ENCODE measurements around the gene ERGIC1.

The ERGIC1 gene

DNA sequence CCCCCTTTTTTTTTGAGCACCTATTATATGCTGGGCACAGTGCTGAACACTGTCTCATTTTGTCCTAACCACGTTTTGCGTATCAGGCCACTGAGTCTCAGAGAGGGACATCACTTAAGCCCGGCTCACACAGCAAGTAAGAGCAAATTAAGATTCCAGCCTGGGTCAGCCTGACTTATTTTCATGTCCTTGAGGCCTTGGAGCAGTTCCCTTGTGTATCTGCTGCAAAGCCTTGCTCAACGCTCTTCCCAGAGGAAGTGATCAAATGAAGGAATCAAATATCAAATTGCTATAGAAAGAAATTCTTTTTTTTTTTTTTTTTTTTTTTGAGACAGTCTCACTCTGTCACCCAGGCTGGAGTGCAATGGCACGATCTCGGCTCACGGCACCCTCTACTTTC is 30.7 kb downstream of the ERGIC1 start:
- no peak for DNase-seq (ENCODE audit: low spot score)

DNA sequence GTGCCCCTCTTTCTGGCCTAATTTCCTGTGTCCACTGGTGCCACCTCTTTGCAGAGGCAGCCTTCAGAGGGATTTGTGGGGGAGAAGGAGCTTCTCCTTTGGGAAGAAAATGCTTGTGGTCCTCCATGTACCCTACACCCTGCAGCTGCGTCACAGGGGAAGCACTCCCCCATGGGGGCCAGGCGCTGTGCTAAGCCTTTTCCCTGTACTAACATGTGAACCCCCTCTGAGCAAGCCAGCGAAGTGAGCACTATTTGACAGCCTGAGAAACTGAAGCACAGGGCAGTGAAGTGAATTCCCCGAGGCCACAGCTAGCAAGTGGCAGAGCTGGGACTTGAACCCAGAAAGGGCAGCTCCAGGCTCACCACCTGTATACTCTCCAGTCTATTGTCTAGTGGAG is 32.3 kb downstream of the ERGIC1 start:
- no peak for DNase-seq (ENCODE audit: low spot score)

- no peak for DNase-seq (ENCODE audit: low spot score)
These were observed 33.0 kb downstream of the ERGIC1 start for GRCh38 chr5:172866802-172867748.

- DNase-seq (ENCODE audit: low spot score), result no peak
These were observed 33.8 kb downstream of the ERGIC1 start for GRCh38 chr5:172867761-172868435.

- DNase-seq (ENCODE audit: low spot score), result no peak
These were observed 34.4 kb downstream of the ERGIC1 start for GRCh38 chr5:172868436-172868923.

- no peak for DNase-seq (ENCODE audit: low spot score)
These were observed 35.0 kb downstream of the ERGIC1 start for GRCh38 chr5:172868924-172869591.

GRCh38 chr5:172869691-172870090 is 35.6 kb downstream of the ERGIC1 start:
- DNase-seq (ENCODE audit: low spot score), result no peak

DNA sequence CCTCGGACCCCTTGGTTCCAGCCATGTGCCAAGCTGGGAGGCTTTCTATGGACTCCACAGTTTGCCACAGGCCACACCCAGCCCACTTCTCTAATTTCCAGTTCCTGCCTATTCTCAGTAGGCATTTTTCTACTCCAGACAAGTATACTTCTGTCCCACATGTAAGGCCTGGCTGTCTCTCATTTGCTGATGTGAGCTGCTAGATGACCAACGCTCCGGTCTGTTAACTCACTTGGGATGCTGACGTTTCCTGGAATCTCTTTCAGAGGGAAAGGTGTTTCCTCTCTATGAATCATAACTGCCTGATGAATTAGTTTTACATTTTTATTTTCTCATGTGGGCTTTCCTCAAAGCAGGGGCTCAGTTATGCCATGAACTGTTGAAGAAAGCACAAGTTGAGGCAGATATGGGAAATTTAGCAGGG is 36.3 kb downstream of the ERGIC1 start:
- no peak for DNase-seq (ENCODE audit: low spot score)

GRCh38 chr5:172870715-172871461 is 36.8 kb downstream of the ERGIC1 start:
- DNase-seq (ENCODE audit: low spot score), result no peak

DNA sequence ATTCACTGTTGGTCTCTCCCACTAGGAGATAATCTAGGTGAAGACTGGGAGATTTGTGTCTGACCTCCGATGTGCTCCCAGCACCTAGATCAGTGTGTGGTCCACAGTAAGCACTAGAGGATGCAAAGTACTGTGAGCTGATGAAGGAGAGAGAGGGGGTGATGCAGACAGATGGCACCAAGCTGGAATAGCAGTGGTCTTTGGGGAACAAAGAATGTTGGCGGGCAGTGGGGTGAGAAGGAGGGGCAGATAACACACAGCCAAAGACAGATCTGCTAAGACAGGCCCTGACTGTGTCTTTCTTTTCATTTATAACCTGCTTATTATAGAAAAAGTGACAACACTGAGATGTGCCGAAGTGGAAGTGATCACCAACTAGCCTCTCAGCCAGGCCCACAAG is 37.5 kb downstream of the ERGIC1 start:
- no peak for DNase-seq (ENCODE audit: low spot score)

DNA sequence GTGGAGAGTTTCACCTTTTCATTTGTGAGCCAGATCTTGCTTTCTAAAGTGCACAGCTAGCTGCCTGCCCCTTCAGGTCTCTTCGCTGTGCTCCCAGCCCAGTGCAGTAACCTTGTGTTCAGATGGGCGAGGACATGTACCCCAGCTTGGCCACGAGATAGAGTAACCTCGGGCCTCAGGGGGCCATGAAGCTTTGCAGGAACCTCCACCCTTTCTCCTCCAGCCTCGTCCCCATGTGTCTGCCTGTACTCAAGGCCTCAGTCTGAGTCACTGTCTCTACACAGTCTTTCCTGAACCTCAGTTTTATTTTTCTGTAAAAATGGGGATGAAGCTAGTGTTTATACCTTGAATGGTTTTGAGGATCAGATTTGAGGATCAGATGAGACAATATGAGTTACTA is 37.9 kb downstream of the ERGIC1 start:
- DNase-seq (ENCODE audit: low spot score), result no peak

- DNase-seq (ENCODE audit: low spot score), result no peak
These were observed 39.0 kb downstream of the ERGIC1 start for GRCh38 chr5:172872997-172873491.

DNA sequence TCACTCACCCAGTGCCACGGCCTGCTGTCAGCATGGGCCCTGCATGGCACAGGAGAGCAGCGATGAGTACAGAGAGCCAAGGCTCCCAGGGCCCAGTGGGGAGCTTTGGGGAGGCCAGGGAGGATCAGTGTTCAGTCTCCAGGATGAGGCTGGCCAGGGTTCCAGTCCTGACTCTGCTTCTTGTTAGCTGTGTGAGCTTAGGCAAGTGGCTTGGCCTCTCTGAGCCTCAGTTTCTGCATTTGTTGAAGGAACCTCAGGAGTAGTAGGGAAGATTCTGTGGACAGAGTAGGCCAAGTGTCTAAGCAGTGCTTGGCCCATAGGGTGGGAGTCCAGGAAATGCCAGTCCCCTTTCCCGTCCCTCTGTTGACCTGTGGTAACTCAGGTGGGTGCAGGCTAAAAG is 39.5 kb downstream of the ERGIC1 start:
- DNase-seq (ENCODE audit: low spot score), result no peak

- no peak for DNase-seq (ENCODE audit: low spot score)
These were observed 40.8 kb downstream of the ERGIC1 start for GRCh38 chr5:172874647-172875504.

- no peak for DNase-seq (ENCODE audit: low spot score)
These were observed 41.6 kb downstream of the ERGIC1 start for GRCh38 chr5:172875505-172876279.

DNA sequence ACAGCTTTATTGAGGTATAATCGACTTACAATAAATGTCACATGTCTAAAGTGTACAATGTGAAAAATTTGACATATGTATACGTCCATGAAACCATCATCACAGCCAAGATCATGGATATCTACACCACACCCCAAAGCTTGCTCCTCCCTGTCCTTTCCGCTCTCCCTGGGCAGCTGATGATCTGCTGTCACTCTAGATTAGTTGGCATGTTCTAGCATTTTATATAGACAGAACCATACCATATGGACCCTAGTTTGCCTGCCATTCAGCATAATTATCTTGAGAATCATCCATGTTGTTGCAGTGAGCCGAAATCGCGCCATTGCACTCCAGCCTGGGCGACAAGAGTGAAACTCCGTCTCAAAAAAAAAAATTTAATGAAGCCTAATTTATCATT is 42.5 kb downstream of the ERGIC1 start:
- DNase-seq (ENCODE audit: low spot score), result no peak

- DNase-seq (ENCODE audit: low spot score), result no peak
These were observed 43.6 kb downstream of the ERGIC1 start for GRCh38 chr5:172877466-172878260.

- DNase-seq (ENCODE audit: low spot score), result no peak
These were observed 44.5 kb downstream of the ERGIC1 start for GRCh38 chr5:172878585-172878932.

Measured in HuH-7 (cell line).